Embryonic facial prominence (tissue), 1 donor: Measurements from ENCODE around the gene GLT1D1.

Experiments
- DNase-seq: peaks from one replicate; pipeline ENCODE4 v3.0.0-alpha.2; 2016; ENCODE audit errors: extremely low spot score

GLT1D1 gene

GRCh38 chr12:129002427-129002826 is 149.1 kb downstream of the GLT1D1 start:
- DNase-seq: no peak

DNA sequence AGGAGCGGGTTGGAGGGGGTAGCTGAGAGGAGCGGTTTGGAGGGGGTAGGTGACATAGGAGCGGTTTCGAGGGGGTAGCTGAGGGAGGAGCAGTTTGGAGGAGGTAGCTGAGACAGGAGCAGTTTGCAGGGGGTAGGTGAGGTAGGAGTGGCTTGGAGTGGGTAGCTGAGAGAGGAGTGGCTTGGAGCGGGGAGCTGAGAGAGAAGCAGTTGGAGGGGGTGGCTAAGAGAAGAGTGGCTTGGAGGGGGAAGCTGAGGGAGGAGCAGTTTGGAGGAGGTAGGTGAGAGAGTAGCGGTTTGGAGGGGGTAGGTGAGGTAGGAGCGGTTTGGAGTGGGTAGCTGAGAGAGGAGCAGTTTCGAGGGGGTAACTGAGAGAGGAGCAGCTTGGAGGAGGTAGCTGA is 152.1 kb downstream of the GLT1D1 start:
- DNase-seq: no peak

- DNase-seq: no peak
These were observed 152.6 kb downstream of the GLT1D1 start for GRCh38 chr12:129005829-129006228.

GRCh38 chr12:129009833-129010622 is 156.8 kb downstream of the GLT1D1 start:
- DNase-seq: no peak

DNA sequence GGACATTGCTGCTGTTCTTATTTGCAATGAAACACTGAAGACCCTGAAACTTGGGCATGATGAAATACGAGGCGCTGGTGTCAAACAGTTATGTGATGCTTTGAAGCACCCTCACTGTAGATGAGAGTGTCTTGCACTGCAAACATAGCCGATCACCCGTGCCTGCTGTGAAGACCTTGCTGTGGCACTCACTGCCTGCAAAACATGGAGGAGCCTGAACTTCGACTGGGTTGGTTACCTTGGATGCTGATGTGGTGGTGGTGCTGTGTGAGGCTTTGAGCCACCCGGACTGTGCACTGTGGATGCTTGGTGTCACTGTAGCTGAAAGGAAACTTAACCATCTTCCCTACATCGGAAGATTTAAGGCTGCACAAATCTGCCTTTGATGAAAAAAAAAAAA is 162.9 kb downstream of the GLT1D1 start:
- no peak for DNase-seq

DNA sequence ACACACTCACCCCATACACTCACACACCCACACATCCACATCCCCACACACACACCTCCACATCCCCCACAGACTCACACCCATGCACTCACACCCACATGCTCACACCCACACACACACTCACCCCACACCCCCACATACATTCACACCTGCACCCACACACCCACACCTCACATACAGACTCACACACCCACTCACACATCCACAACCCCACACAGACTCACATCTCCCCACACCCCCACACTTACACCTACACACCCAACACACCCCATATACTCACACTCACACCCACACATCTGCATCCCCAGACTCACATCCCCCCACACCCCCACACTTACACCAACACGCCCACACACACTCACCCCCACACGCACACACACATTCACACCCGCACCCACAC is 171.8 kb downstream of the GLT1D1 start:
- DNase-seq: no peak

DNA sequence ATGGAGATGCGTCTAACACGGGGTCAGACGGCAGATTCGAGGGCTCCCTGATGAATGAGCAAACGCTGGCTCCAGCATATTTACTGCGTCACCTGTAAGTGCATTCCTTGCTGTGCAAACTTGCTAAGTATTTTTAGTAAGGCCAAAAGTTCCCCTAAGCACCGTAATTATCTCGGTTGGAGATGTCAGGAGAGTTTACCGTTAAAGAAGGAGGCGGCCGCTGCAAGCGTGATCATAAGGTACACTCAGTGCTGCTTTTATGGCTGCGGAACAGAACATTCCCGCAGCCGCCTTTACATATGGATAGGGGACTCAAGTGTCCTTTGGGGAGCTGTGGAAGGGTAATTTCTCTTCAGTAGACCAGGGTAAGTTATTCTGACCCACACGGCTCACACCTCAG is 175.6 kb downstream of the GLT1D1 start:
- DNase-seq: no peak
